NCI-H146 (cell line): ENCODE measurements around the gene TBC1D13.
"Not testable (repeated sequence)": the region's sequence is repeated elsewhere in the genome, so short reads cannot be mapped to it uniquely, and the experiment has no call there.

Experiments
- DNase-seq: peaks from one replicate; lab custom pipeline; 2025; lab: John Stamatoyannopoulos, UW

Gene TBC1D13

DNA sequence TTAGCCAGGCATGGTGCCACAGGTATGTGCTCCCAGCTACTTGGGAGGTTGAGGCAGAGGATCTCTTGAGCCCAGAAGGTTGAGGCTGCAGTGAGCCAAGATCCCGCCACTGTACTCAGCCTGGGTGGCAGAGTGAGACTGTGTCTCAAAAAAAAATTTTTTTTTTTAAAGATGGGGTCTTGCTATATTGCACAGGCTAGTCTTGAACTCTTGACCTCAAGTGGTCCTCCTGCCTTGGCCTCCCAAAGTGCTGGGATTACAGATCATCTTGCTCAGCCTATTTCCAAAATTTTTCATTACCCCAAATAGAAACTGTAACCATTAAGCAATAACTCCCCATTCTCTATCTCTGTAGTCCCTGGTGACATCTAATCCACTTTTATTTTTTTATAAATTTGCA, 4.4 kb upstream of the TBC1D13 start:
- no peak for DNase-seq

GRCh38 chr9:128785427-128785826, 1.6 kb upstream of the TBC1D13 start:
- no peak for DNase-seq

GRCh38 chr9:128787659-128788058, 606 bp downstream of the TBC1D13 start:
- peak; percentile 6 for DNase-seq

GRCh38 chr9:128788445-128788844, 1.4 kb downstream of the TBC1D13 start:
- DNase-seq, result no peak

GRCh38 chr9:128790536-128790935, 3.5 kb downstream of the TBC1D13 start:
- no peak for DNase-seq

GRCh38 chr9:128792134-128792533, 5.1 kb downstream of the TBC1D13 start:
- DNase-seq, result no peak

GRCh38 chr9:128792978-128793686, 6.1 kb downstream of the TBC1D13 start:
- no peak for DNase-seq

DNA sequence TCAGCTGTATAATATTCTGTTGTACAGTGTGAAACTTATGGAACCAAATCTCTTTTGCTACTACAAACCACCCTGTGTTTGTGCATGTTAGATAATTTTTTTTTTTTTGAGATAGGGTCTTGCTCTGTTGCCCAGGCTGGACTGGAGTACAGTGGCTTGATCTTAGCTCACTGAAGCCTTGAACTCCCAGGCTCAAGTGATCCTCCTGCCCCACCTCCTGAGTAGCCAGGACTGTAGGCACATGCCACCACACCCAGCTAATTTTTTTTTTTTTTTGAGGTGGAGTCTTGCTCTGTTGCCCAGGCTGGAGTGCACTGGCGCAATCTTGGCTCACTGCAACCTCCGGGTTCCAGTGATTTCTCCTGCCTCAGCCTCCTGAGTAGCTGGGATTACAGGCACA, 7.9 kb downstream of the TBC1D13 start:
- not testable (repeated sequence) for DNase-seq

DNA sequence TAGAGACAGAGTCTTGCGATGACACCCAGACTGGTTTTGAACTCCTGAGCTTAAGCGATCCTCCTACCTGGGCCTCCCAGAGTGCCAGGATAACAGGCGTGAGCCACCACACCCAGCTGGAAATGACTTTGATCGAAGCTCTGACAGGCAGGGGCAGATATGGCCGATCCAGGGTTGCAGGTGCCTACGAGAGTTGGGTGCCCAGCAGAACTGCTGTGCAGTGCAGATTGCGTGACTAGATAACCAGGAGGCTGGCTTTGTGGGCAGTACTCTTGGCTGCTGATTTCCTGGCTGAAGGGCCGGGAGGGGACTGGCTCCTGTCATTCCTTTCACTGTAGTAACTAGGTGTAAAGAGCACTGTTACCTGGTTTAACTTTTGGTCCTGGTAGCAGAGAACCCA, 11.8 kb downstream of the TBC1D13 start:
- DNase-seq, result no peak

GRCh38 chr9:128800061-128800460, 13.0 kb downstream of the TBC1D13 start:
- DNase-seq, result no peak

DNA sequence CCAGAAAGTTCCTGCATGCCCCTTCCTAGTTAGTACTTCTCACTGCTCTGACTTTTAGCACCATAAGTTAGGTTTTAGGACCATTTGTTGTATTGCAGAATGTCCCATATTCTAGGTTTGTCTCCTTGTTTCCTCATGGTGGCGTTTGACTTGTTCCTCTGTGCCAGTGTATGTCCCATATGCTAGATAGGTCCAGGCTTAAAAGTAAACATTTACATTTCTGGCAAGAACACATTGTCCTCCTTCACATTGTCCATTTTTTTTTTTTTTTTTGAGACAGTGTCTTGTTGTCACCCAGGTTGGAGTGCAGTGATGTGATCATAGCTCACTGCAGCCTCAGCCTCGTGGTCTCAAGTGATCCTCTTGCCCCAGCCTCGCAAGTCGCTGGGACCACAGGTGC, 15.4 kb downstream of the TBC1D13 start:
- DNase-seq, result no peak

DNA sequence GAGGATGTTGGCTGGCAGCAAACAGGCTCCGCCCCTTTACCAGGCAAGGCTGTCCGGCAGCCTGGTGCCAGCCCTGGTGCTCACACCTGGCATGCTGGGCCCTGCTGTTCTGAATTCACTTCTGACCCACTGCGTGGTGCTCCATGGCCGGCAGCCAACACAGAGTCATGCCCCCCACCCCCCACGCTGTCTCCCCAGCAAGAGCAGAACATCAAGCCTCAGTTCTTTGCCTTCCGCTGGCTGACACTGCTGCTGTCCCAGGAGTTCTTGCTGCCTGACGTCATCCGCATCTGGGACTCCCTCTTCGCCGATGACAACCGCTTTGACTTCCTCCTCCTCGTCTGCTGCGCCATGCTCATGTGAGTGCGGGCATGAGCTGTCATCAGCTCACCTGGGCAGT, 18.6 kb downstream of the TBC1D13 start:
- no peak for DNase-seq

GRCh38 chr9:128807827-128808226, 20.8 kb downstream of the TBC1D13 start:
- no peak for DNase-seq

DNA sequence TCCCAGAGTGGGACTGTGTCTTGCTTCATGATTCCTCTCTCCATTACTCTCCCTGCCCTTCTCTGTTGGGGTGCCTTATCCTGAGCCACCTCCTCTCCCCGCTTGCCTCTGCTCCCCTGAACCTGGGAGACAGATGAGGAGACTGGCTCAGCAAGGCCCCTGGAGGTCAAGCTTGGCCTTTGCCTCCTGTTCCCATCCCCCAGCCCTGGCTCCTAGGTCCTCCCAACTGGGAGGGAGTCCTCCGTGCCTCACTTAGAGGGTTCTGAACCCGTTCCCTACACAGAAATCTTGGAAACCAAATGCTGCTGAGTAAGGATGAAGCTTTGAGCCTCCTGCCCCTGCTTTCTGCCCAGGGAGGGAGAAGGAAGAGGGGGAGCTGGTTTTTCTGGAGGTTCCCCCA, 21.5 kb downstream of the TBC1D13 start:
- DNase-seq, result no peak

GRCh38 chr9:128809036-128809599, 22.1 kb downstream of the TBC1D13 start:
- DNase-seq, result no peak

GRCh38 chr9:128809831-128810230, 22.8 kb downstream of the TBC1D13 start:
- DNase-seq, result no peak

DNA sequence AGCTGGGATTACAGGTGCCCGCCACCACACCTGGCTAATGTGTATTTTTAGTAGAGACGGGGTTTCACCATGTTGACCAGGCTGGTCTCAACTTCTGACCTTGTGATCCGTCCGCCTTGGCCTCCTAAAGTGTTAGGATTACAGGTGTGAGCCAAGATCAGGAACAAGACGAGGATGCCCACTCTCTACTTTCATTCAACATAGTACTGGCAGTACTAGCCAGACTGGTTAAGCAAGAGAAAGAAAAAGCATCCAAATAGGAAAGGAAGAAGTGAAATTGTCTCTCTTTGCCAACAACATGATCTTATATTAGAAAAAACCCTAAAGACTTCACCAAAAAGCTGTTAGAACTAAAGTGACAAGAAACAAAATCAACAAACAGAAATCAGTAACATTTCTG, 23.8 kb downstream of the TBC1D13 start:
- no peak for DNase-seq

GRCh38 chr9:128818099-128818838, 31.2 kb downstream of the TBC1D13 start, which contains the start of gene ENDOG:
TSS of gene ENDOG (plus strand) at chr9:128818500. CDS start at chr9:128818685, 185 bp downstream.
- DNase-seq, result peak; percentile 97

DNA sequence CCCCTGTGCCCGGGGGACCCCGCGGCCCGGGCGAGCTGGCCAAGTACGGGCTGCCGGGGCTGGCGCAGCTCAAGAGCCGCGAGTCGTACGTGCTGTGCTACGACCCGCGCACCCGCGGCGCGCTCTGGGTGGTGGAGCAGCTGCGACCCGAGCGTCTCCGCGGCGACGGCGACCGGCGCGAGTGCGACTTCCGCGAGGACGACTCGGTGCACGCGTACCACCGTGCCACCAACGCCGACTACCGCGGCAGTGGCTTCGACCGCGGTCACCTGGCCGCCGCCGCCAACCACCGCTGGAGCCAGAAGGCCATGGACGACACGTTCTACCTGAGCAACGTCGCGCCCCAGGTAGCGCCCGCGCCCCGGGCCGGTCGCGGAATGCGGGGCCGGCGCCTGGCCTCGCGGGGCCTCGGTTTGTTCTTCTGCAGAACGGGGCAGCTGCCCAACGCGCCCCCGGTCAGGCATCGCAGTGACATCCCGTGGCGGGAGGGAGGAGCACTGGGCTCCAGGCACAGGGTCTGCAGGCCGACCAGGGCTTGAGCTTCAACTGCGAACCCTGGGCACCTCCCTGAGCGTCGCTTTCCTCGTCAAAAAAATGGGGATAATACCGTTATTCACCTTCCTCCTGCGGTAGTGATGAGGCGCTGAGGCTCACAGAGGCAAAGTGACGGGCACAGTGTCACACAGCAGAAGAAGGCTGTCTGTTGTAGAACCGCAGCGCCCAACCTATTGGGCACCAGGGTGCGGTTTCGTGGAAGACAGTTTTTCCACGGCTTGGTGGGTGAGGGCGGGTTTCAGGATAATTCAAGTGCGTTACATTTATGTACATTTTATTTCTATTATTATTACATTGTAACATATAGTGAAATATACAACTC, 32.0 kb downstream of the TBC1D13 start:
- DNase-seq, result peak; percentile 27

DNA sequence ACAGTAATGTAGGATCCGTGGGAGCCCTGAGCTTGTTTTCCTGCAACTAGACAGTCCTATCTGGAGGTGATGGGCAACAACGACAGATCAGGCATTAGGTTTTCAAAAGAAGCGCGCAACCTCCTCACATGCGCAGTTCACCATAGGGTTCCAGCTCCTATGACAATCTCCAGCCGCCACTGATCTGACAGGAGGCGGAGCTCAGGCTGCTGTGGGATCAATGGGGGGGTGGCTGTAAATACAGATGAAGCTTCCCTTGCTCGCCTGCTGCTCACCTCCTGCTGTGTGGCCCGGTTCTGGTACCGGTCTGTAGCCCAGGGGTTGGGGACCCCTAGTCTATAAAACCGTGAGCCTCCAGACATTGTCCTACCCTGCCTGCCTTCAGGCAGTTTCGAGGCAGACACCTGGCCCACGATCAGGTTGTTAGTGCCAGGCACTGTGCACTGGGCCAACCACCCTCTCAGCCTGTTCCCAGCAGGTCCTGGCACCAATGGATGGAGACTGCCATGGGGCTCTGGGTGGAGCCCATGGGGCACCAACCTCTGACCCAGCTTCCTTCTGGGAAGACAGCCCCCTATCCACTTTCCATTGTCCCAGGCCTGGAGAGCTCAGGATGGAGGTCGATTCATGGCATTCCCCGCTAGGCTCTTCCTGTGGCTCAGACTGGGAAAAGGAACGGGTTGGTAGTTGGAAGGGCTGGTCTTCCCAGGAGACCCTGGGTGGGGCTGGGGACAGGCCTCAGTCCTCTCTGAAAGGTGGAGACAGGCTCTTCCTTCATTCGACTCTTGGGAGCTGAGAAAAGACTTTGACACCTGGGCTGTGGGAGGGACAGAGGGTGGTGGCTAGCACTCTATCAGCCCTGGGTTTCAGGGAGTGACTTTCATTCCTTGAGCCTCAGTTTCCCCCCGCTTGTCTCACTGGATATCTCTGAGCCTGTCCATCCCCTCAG, 32.9 kb downstream of the TBC1D13 start:
- DNase-seq, result peak; percentile 9
